Measurements from ENCODE around the gene CHURC1.
A peak's percentile ranks its signal among the peaks of the same experiment; 100 is the strongest.
"Not testable (repeated sequence)": the region's sequence is repeated elsewhere in the genome, so short reads cannot be mapped to it uniquely, and the experiment has no call there.

The CHURC1 gene

GRCh38 chr14:64912261-64912660 lies 2.0 kb upstream of the CHURC1 start:
- Histone ChIP-seq H3K27ac (ENCODE audit: low read depth, low read length) (no peak overlapping the region), H3K4me3 (ENCODE audit: low read depth in 1 of 2, low read length in 2 of 2) (no peak overlapping the region), H3K9me3 (ENCODE audit: low read length) (no peaks in the 10 kb centered on the region), H3K9ac (ENCODE audit: low read length) (no peak overlapping the region), H3K36me3 (ENCODE audit: insufficient read depth, low read length) (no peaks in the 10 kb centered on the region), H3K4me1 (ENCODE audit: insufficient read depth, low read length) (peaks cover 13% of the 10 kb centered on the region), H3K27me3 (ENCODE audit: control insufficient read depth in 1 of 2, insufficient read depth in 2 of 2, low read length in 2 of 2) (no peaks in the 10 kb centered on the region)

GRCh38 chr14:64913477-64913876 lies 778 bp upstream of the CHURC1 start:
- not testable (repeated sequence) for H3K9ac ChIP-seq (ENCODE audit: low read length); H3K27ac ChIP-seq (ENCODE audit: low read depth, low read length); H3K9me3 ChIP-seq (ENCODE audit: low read length); H3K27me3 ChIP-seq (ENCODE audit: control insufficient read depth in 1 of 2, insufficient read depth in 2 of 2, low read length in 2 of 2); H3K36me3 ChIP-seq (ENCODE audit: insufficient read depth, low read length)
- Histone ChIP-seq H3K4me3 (ENCODE audit: low read depth in 1 of 2, low read length in 2 of 2) (peak overlapping the region in 1 of 2 donors; percentile 99), H3K4me1 (ENCODE audit: insufficient read depth, low read length) (peaks cover 13% of the 10 kb centered on the region)

- no peaks in the 10 kb centered on the region for H3K27me3 ChIP-seq (ENCODE audit: control insufficient read depth in 1 of 2, insufficient read depth in 2 of 2, low read length in 2 of 2)
- H3K27ac ChIP-seq (ENCODE audit: low read depth, low read length): peak overlapping the region; percentile 79
- H3K4me1 ChIP-seq (ENCODE audit: insufficient read depth, low read length): peaks cover 13% of the 10 kb centered on the region
- H3K9ac ChIP-seq (ENCODE audit: low read length): peak overlapping the region; percentile 99
- H3K4me3 ChIP-seq (ENCODE audit: low read depth in 1 of 2, low read length in 2 of 2): peak overlapping the region; percentile 75 to 99
- H3K36me3 ChIP-seq (ENCODE audit: insufficient read depth, low read length): no peaks in the 10 kb centered on the region
- H3K9me3 ChIP-seq (ENCODE audit: low read length): no peaks in the 10 kb centered on the region
These were observed 772 bp downstream of the CHURC1 start for GRCh38 chr14:64915029-64915424.

GRCh38 chr14:64915797-64916196 lies 1.5 kb downstream of the CHURC1 start:
- H3K9me3 ChIP-seq (ENCODE audit: low read length): no peaks in the 10 kb centered on the region
- no peaks in the 10 kb centered on the region for H3K36me3 ChIP-seq (ENCODE audit: insufficient read depth, low read length)
- no peak overlapping the region for H3K4me3 ChIP-seq (ENCODE audit: low read depth in 1 of 2, low read length in 2 of 2)
- H3K27me3 ChIP-seq (ENCODE audit: control insufficient read depth in 1 of 2, insufficient read depth in 2 of 2, low read length in 2 of 2): no peaks in the 10 kb centered on the region
- H3K27ac ChIP-seq (ENCODE audit: low read depth, low read length): no peak overlapping the region
- H3K9ac ChIP-seq (ENCODE audit: low read length): no peak overlapping the region
- peaks cover 13% of the 10 kb centered on the region for H3K4me1 ChIP-seq (ENCODE audit: insufficient read depth, low read length)

- H3K9ac ChIP-seq (ENCODE audit: low read length): no peak overlapping the region
- H3K27ac ChIP-seq (ENCODE audit: low read depth, low read length): no peak overlapping the region
- no peaks in the 10 kb centered on the region for H3K9me3 ChIP-seq (ENCODE audit: low read length)
- H3K4me1 ChIP-seq (ENCODE audit: insufficient read depth, low read length): peaks cover 13% of the 10 kb centered on the region
- no peaks in the 10 kb centered on the region for H3K36me3 ChIP-seq (ENCODE audit: insufficient read depth, low read length)
- no peaks in the 10 kb centered on the region for H3K27me3 ChIP-seq (ENCODE audit: control insufficient read depth in 1 of 2, insufficient read depth in 2 of 2, low read length in 2 of 2)
- H3K4me3 ChIP-seq (ENCODE audit: low read depth in 1 of 2, low read length in 2 of 2): no peak overlapping the region
These were observed 4.0 kb downstream of the CHURC1 start for GRCh38 chr14:64918216-64918615.

GRCh38 chr14:64919215-64919614 lies 5.0 kb downstream of the CHURC1 start:
- Histone ChIP-seq H3K4me3 (ENCODE audit: low read depth in 1 of 2, low read length in 2 of 2) (no peak overlapping the region), H3K9me3 (ENCODE audit: low read length) (no peaks in the 10 kb centered on the region), H3K9ac (ENCODE audit: low read length) (no peak overlapping the region), H3K27ac (ENCODE audit: low read depth, low read length) (no peak overlapping the region), H3K36me3 (ENCODE audit: insufficient read depth, low read length) (peaks cover 5% of the 10 kb centered on the region), H3K27me3 (ENCODE audit: control insufficient read depth in 1 of 2, insufficient read depth in 2 of 2, low read length in 2 of 2) (no peaks in the 10 kb centered on the region), H3K4me1 (ENCODE audit: insufficient read depth, low read length) (peaks cover 13% of the 10 kb centered on the region)

GRCh38 chr14:64919618-64920017 lies 5.4 kb downstream of the CHURC1 start:
- Histone ChIP-seq H3K36me3 (ENCODE audit: insufficient read depth, low read length) (peaks cover 9% of the 10 kb centered on the region), H3K9me3 (ENCODE audit: low read length) (no peaks in the 10 kb centered on the region), H3K27ac (ENCODE audit: low read depth, low read length) (no peak overlapping the region), H3K27me3 (ENCODE audit: control insufficient read depth in 1 of 2, insufficient read depth in 2 of 2, low read length in 2 of 2) (no peaks in the 10 kb centered on the region), H3K4me3 (ENCODE audit: low read depth in 1 of 2, low read length in 2 of 2) (no peak overlapping the region), H3K9ac (ENCODE audit: low read length) (no peak overlapping the region), H3K4me1 (ENCODE audit: insufficient read depth, low read length) (peaks cover 13% of the 10 kb centered on the region)

GRCh38 chr14:64920465-64920864 lies 6.2 kb downstream of the CHURC1 start:
- Histone ChIP-seq H3K4me3 (ENCODE audit: low read depth in 1 of 2, low read length in 2 of 2) (no peak overlapping the region), H3K4me1 (ENCODE audit: insufficient read depth, low read length) (peaks cover 7% of the 10 kb centered on the region), H3K27ac (ENCODE audit: low read depth, low read length) (no peak overlapping the region), H3K9ac (ENCODE audit: low read length) (no peak overlapping the region), H3K9me3 (ENCODE audit: low read length) (no peaks in the 10 kb centered on the region), H3K27me3 (ENCODE audit: control insufficient read depth in 1 of 2, insufficient read depth in 2 of 2, low read length in 2 of 2) (no peaks in the 10 kb centered on the region), H3K36me3 (ENCODE audit: insufficient read depth, low read length) (peaks cover 17% of the 10 kb centered on the region)

GRCh38 chr14:64923015-64923414 lies 8.8 kb downstream of the CHURC1 start:
- Histone ChIP-seq H3K4me1 (ENCODE audit: insufficient read depth, low read length) (no peaks in the 10 kb centered on the region), H3K27ac (ENCODE audit: low read depth, low read length) (no peak overlapping the region), H3K9me3 (ENCODE audit: low read length) (no peaks in the 10 kb centered on the region), H3K27me3 (ENCODE audit: control insufficient read depth in 1 of 2, insufficient read depth in 2 of 2, low read length in 2 of 2) (no peaks in the 10 kb centered on the region), H3K9ac (ENCODE audit: low read length) (no peak overlapping the region), H3K4me3 (ENCODE audit: low read depth in 1 of 2, low read length in 2 of 2) (no peak overlapping the region), H3K36me3 (ENCODE audit: insufficient read depth, low read length) (peaks cover 33% of the 10 kb centered on the region)

GRCh38 chr14:64926398-64926995 lies 12.2 kb downstream of the CHURC1 start:
- no peaks in the 10 kb centered on the region for H3K27me3 ChIP-seq (ENCODE audit: control insufficient read depth in 1 of 2, insufficient read depth in 2 of 2, low read length in 2 of 2)
- H3K4me3 ChIP-seq (ENCODE audit: low read depth in 1 of 2, low read length in 2 of 2): no peak overlapping the region
- H3K4me1 ChIP-seq (ENCODE audit: insufficient read depth, low read length): peaks cover 21% of the 10 kb centered on the region
- peaks cover 54% of the 10 kb centered on the region for H3K36me3 ChIP-seq (ENCODE audit: insufficient read depth, low read length)
- H3K27ac ChIP-seq (ENCODE audit: low read depth, low read length): no peak overlapping the region
- no peaks in the 10 kb centered on the region for H3K9me3 ChIP-seq (ENCODE audit: low read length)
- no peak overlapping the region for H3K9ac ChIP-seq (ENCODE audit: low read length)

GRCh38 chr14:64927031-64927430 lies 12.8 kb downstream of the CHURC1 start:
- H3K27me3 ChIP-seq (ENCODE audit: control insufficient read depth in 1 of 2, insufficient read depth in 2 of 2, low read length in 2 of 2): no peaks in the 10 kb centered on the region
- peaks cover 58% of the 10 kb centered on the region for H3K36me3 ChIP-seq (ENCODE audit: insufficient read depth, low read length)
- no peak overlapping the region for H3K27ac ChIP-seq (ENCODE audit: low read depth, low read length)
- H3K9me3 ChIP-seq (ENCODE audit: low read length): no peaks in the 10 kb centered on the region
- H3K9ac ChIP-seq (ENCODE audit: low read length): no peak overlapping the region
- H3K4me3 ChIP-seq (ENCODE audit: low read depth in 1 of 2, low read length in 2 of 2): no peak overlapping the region
- H3K4me1 ChIP-seq (ENCODE audit: insufficient read depth, low read length): peaks cover 21% of the 10 kb centered on the region

- no peak overlapping the region for H3K27ac ChIP-seq (ENCODE audit: low read depth, low read length)
- H3K9me3 ChIP-seq (ENCODE audit: low read length): no peaks in the 10 kb centered on the region
- no peaks in the 10 kb centered on the region for H3K27me3 ChIP-seq (ENCODE audit: control insufficient read depth in 1 of 2, insufficient read depth in 2 of 2, low read length in 2 of 2)
- peaks cover 21% of the 10 kb centered on the region for H3K4me1 ChIP-seq (ENCODE audit: insufficient read depth, low read length)
- no peak overlapping the region for H3K4me3 ChIP-seq (ENCODE audit: low read depth in 1 of 2, low read length in 2 of 2)
- peaks cover 72% of the 10 kb centered on the region for H3K36me3 ChIP-seq (ENCODE audit: insufficient read depth, low read length)
- no peak overlapping the region for H3K9ac ChIP-seq (ENCODE audit: low read length)
These were observed 14.2 kb downstream of the CHURC1 start for GRCh38 chr14:64928239-64929013.

Measured in muscle layer of colon (tissue), 2 donors.